Measurements from ENCODE around the gene ERMARD.

DNA sequence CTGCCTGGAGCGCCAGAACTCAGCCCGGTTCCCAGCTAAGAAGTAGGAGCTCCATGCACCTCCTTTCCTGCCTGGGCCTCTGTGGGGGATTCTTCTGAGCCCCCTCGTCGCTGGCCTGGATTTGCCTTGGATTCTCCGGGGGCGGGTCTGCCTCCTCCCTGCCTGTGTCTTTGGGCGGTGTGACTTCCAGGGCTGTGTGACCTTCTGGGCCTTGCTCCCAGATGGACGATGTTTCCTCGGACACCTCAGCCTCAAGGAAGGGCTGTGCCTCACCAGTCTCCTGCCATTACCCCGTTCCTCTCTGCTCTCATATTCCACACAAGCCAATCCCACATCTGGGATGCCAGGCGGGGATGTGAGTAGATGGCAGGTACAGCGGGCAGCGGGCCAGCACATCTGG lies 76.8 kb downstream of the ERMARD start:
- no peak for TF ChIP-seq EZH2phosphoT487 (IDR thresholded peaks at IDR 0.05; ENCODE audit: insufficient read depth, low read depth)
- TF ChIP-seq EZH2 (IDR thresholded peaks at IDR 0.05; ENCODE audit: insufficient read depth, poor library complexity, severe bottlenecking), result no peak
